OCI-LY3 (cell line): Measurements from ENCODE around the gene GTPBP10.
"Not testable (repeated sequence)": the region's sequence is repeated elsewhere in the genome, so short reads cannot be mapped to it uniquely, and the experiment has no call there.

Experiments
- H2AFZ ChIP-seq: fragments of 200-600, 300-600 bp; shearing (Covaris generic); 2 replicates; pipeline ENCODE4 v1.6.0; 2014; ENCODE audit warnings: antibody characterized with exemption, low read depth, low read length
- H3K27ac ChIP-seq: fragments of 200-600, 300-600 bp; sonication (generic); 2 replicates; pipeline ENCODE4 v1.5.1; 2014; ENCODE audit warnings: mild to moderate bottlenecking, low read length, moderate library complexity, mixed read lengths
- H3K27me3 ChIP-seq: fragments of 200-600, 300-600 bp; sonication (generic); 2 replicates; pipeline ENCODE4 v1.6.1; 2014; ENCODE audit warnings: low read depth, low read length, mixed read lengths
- H3K36me3 ChIP-seq: fragments of 200-600, 300-600 bp; sonication (generic); replicated peaks from 2 replicates; pipeline ENCODE3; 2014; ENCODE audit warnings: low read depth, low read length, mixed read lengths
- H3K4me1 ChIP-seq: fragments of 300-600, 200-600 bp; sonication (generic); 2 replicates; pipeline ENCODE4 v1.6.1; 2014; ENCODE audit warnings: low read length, mixed read lengths
- H3K4me2 ChIP-seq: fragments of 200-600, 300-600 bp; sonication (generic); 2 replicates; pipeline ENCODE4 v1.6.1; 2014; ENCODE audit warnings: low read length, mixed read lengths
- H3K4me3 ChIP-seq: fragments of 300-600, 200-600 bp; sonication (generic); 2 replicates; pipeline ENCODE4 v1.5.1; 2014; ENCODE audit warnings: antibody characterized with exemption, mild to moderate bottlenecking, low read length, moderate library complexity
- H3K79me2 ChIP-seq: fragments of 300-600, 200-600 bp; shearing (Covaris generic); 2 replicates; pipeline ENCODE4 v1.6.1; 2014; ENCODE audit warnings: mild to moderate bottlenecking, low read length, mixed read lengths
- H3K9ac ChIP-seq: fragments of 300-600, 200-600 bp; shearing (Covaris generic); 2 replicates; pipeline ENCODE4 v1.6.0; 2014; ENCODE audit warnings: mild to moderate bottlenecking, low read length, moderate library complexity
- H3K9me3 ChIP-seq: fragments of 200-600, 300-600 bp; shearing (Covaris generic); 2 replicates; pipeline ENCODE4 v1.6.1; 2014; ENCODE audit warnings: low read length, mixed read lengths; ENCODE audit not compliant: insufficient read depth
- H4K20me1 ChIP-seq: fragments of 200-600, 300-600 bp; sonication (generic); 2 replicates; pipeline ENCODE4 v1.6.1; 2016; ENCODE audit warnings: low read length, mixed read lengths; ENCODE audit not compliant: insufficient read depth
- EZH2phosphoT487 ChIP-seq: fragments of 200-600 bp; shearing (Covaris generic); IDR thresholded peaks from 2 replicates; pipeline ENCODE4 v1.6.1; 2018; ENCODE audit warnings: antibody characterized with exemption, mixed run types, low read depth
- TF ChIP-seq, protein P1 (sequence below): fragments of 200-600, 300-600 bp; sonication (generic); IDR thresholded peaks from 2 replicates; pipeline ENCODE4 v1.5.1; 2014; ENCODE audit warnings: antibody characterized with exemption, low read length, low read depth

GTPBP10 gene

DNA sequence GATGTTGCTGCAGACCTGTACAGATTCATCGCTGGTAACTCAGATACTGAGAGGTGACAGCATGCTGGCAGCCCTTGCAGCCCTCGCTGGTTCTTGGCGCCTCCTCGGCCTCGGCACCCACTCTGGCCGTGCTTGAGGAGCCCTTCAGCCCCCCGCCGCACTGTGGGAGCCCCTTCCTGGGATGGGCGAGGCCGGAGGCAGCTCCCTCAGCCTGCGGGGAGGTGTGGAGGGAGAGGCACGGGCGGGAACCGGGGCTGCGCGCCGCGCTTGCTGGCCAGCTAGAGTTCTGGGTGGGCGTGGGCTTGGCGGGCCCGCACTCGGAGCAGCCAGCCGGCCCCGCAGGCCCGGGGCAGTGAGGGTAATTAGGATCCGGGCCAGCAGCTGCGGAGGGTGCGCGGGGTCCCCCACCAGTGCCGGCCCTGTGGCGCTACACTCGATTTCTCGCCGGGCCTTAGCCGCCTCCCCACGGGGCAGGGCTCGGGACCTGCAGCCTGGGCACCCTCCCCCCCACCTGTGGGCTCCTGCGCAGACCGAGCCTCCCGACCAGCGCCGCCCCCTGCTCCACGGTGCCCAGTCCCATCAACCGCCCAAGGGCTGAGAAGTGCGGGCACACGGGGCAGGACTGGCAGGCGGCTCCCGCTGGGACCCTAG, 12.2 kb upstream of the GTPBP10 start:
- Histone ChIP-seq H3K79me2 (no peaks in the 10 kb centered on the region), H4K20me1 (no peaks in the 10 kb centered on the region), H3K27me3 (no peaks in the 10 kb centered on the region), H3K4me3 (no peak overlapping the region), H3K4me1 (no peaks in the 10 kb centered on the region), H3K27ac (no peak overlapping the region), H2AFZ (no peak overlapping the region), H3K9me3 (no peaks in the 10 kb centered on the region), H3K4me2 (no peak overlapping the region), H3K36me3 (no peaks in the 10 kb centered on the region), H3K9ac (no peak overlapping the region)
- no peak for TF ChIP-seq EZH2phosphoT487
- TF ChIP-seq, protein P1, sequence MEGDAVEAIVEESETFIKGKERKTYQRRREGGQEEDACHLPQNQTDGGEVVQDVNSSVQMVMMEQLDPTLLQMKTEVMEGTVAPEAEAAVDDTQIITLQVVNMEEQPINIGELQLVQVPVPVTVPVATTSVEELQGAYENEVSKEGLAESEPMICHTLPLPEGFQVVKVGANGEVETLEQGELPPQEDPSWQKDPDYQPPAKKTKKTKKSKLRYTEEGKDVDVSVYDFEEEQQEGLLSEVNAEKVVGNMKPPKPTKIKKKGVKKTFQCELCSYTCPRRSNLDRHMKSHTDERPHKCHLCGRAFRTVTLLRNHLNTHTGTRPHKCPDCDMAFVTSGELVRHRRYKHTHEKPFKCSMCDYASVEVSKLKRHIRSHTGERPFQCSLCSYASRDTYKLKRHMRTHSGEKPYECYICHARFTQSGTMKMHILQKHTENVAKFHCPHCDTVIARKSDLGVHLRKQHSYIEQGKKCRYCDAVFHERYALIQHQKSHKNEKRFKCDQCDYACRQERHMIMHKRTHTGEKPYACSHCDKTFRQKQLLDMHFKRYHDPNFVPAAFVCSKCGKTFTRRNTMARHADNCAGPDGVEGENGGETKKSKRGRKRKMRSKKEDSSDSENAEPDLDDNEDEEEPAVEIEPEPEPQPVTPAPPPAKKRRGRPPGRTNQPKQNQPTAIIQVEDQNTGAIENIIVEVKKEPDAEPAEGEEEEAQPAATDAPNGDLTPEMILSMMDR, result no peak

DNA sequence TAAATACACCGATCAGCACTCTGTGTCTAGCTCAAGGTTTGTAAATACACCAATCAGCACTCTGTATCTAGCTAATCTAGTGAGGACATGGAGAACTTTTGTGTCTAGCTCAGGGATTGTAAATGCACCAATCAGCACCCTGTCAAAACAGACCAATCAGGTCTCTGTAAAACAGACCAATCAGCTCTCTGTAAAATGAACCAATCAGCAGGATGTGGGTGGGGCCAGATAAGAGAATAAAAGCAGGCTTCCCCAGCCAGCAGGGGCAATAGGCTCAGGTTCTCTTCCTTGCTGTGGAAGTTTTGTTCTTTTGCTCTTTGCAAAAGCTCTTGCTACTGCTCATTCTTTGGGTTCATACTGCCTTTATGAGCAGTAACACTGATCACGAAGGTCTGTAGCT, 11.6 kb upstream of the GTPBP10 start:
- not testable (repeated sequence) for H3K4me2 ChIP-seq, H2AFZ ChIP-seq, H3K79me2 ChIP-seq, H3K4me3 ChIP-seq, H3K27me3 ChIP-seq, H3K27ac ChIP-seq, H3K36me3 ChIP-seq, H3K9me3 ChIP-seq, H3K4me1 ChIP-seq, H4K20me1 ChIP-seq, H3K9ac ChIP-seq

DNA sequence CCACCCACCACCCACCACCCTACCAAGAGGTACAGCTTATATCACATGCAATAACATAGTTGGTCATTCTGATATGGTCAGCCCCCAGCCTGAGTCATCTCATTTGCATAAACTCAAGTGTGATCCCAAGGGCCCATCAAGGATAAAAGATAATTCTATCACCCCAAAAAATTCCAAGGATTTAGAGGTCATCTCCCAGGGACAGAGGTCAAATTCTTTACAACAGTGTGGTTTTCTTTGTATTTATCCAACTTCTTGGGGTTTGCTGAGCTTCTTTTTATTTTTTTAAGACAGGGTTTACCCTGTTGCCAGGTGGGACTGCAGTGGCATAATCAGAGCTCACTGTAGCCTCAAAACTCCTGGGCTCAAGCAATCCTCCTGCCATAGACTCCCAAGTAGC, 9.4 kb upstream of the GTPBP10 start:
- Histone ChIP-seq H3K27ac (no peak overlapping the region), H3K79me2 (no peaks in the 10 kb centered on the region), H3K4me2 (no peak overlapping the region), H3K36me3 (no peaks in the 10 kb centered on the region), H3K9ac (no peak overlapping the region), H3K4me3 (no peak overlapping the region), H3K9me3 (no peaks in the 10 kb centered on the region), H2AFZ (no peak overlapping the region), H4K20me1 (no peaks in the 10 kb centered on the region), H3K27me3 (no peaks in the 10 kb centered on the region), H3K4me1 (no peaks in the 10 kb centered on the region)
- no peak for TF ChIP-seq EZH2phosphoT487
- TF ChIP-seq, protein P1, result no peak

DNA sequence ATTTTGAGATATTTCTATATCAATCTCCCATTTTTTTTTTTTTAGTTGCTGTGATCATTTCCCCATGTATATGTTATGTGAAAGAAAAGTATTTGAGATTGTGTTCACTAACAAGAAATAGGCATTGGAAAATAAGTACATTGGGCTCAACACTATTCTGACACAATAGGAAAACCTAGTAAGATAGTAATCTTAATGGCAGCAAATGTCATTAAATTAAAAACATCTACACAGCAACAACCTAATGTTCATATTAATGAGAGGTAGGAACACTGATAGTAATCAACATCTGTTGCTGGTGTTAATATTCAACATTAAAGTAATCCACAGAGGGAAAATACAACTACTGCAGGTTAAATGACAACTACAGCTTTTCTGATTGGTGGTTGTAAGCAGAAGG, 1.5 kb upstream of the GTPBP10 start:
- no peak for TF ChIP-seq EZH2phosphoT487
- TF ChIP-seq, protein P1, result no peak
- Histone ChIP-seq H2AFZ (0 out of 2 replicates have a peak overlapping the region, but pooled peaks have one; percentile 99), H3K9ac (no peak overlapping the region), H4K20me1 (no peaks in the 10 kb centered on the region), H3K4me3 (no peak overlapping the region), H3K27me3 (no peaks in the 10 kb centered on the region), H3K4me2 (no peak overlapping the region), H3K4me1 (peaks cover 12% of the 10 kb centered on the region), H3K79me2 (peaks cover 35% of the 10 kb centered on the region), H3K9me3 (no peaks in the 10 kb centered on the region), H3K36me3 (peaks cover 8% of the 10 kb centered on the region), H3K27ac (no peak overlapping the region)
